ENCODE data around the gene OR2AE1.
"Not testable (repeated sequence)": the region's sequence is repeated elsewhere in the genome, so short reads cannot be mapped to it uniquely, and the experiment has no call there.

OR2AE1 gene

GRCh38 chr7:99897322-99898022 lies 20.6 kb upstream of the OR2AE1 start:
- Histone ChIP-seq H3K27me3 (ENCODE audit: low read depth, low read length) (no peaks in the 10 kb centered on the region), H3K9me3 (ENCODE audit: control insufficient read depth in 1 of 2, low read length in 2 of 2) (no peaks in the 10 kb centered on the region), H3K4me1 (ENCODE audit: control insufficient read depth in 1 of 2, insufficient read depth in 2 of 2, low read length in 2 of 2) (no peaks in the 10 kb centered on the region), H3K27ac (ENCODE audit: low read length) (no peak overlapping the region), H3K36me3 (ENCODE audit: control insufficient read depth in 1 of 2, insufficient read depth in 2 of 2, low read length in 2 of 2) (peaks cover 28 to 40% of the 10 kb centered on the region in 2 donors), H3K4me3 (ENCODE audit: low read depth in 1 of 2, low read length in 2 of 2) (no peak overlapping the region)

- no peak overlapping the region for H3K27ac ChIP-seq (ENCODE audit: low read length)
- no peaks in the 10 kb centered on the region for H3K4me1 ChIP-seq (ENCODE audit: control insufficient read depth in 1 of 2, insufficient read depth in 2 of 2, low read length in 2 of 2)
- peaks cover 28 to 38% of the 10 kb centered on the region in 2 donors for H3K36me3 ChIP-seq (ENCODE audit: control insufficient read depth in 1 of 2, insufficient read depth in 2 of 2, low read length in 2 of 2)
- no peaks in the 10 kb centered on the region for H3K9me3 ChIP-seq (ENCODE audit: control insufficient read depth in 1 of 2, low read length in 2 of 2)
- H3K4me3 ChIP-seq (ENCODE audit: low read depth in 1 of 2, low read length in 2 of 2), result no peak overlapping the region
- no peaks in the 10 kb centered on the region for H3K27me3 ChIP-seq (ENCODE audit: low read depth, low read length)
Measured at GRCh38 chr7:99894738-99895137, 17.9 kb upstream of the OR2AE1 start.

GRCh38 chr7:99893280-99893679 lies 16.4 kb upstream of the OR2AE1 start:
- Histone ChIP-seq H3K36me3 (ENCODE audit: control insufficient read depth in 1 of 2, insufficient read depth in 2 of 2, low read length in 2 of 2) (peaks cover 20 to 33% of the 10 kb centered on the region in 2 donors), H3K4me1 (ENCODE audit: control insufficient read depth in 1 of 2, insufficient read depth in 2 of 2, low read length in 2 of 2) (no peaks in the 10 kb centered on the region), H3K4me3 (ENCODE audit: low read depth in 1 of 2, low read length in 2 of 2) (no peak overlapping the region), H3K9me3 (ENCODE audit: control insufficient read depth in 1 of 2, low read length in 2 of 2) (no peaks in the 10 kb centered on the region), H3K27me3 (ENCODE audit: low read depth, low read length) (no peaks in the 10 kb centered on the region), H3K27ac (ENCODE audit: low read length) (no peak overlapping the region)

GRCh38 chr7:99890348-99890747 lies 13.5 kb upstream of the OR2AE1 start:
- not testable (repeated sequence) for H3K9me3 ChIP-seq (ENCODE audit: control insufficient read depth in 1 of 2, low read length in 2 of 2); H3K4me1 ChIP-seq (ENCODE audit: control insufficient read depth in 1 of 2, insufficient read depth in 2 of 2, low read length in 2 of 2); H3K4me3 ChIP-seq (ENCODE audit: low read depth in 1 of 2, low read length in 2 of 2); H3K27ac ChIP-seq (ENCODE audit: low read length); H3K27me3 ChIP-seq (ENCODE audit: low read depth, low read length)
- H3K36me3 ChIP-seq (ENCODE audit: control insufficient read depth in 1 of 2, insufficient read depth in 2 of 2, low read length in 2 of 2), result peaks cover 17 to 33% of the 10 kb centered on the region in 2 donors

- not testable (repeated sequence) for H3K9me3 ChIP-seq (ENCODE audit: control insufficient read depth in 1 of 2, low read length in 2 of 2); H3K4me3 ChIP-seq (ENCODE audit: low read depth in 1 of 2, low read length in 2 of 2); H3K27ac ChIP-seq (ENCODE audit: low read length); H3K4me1 ChIP-seq (ENCODE audit: control insufficient read depth in 1 of 2, insufficient read depth in 2 of 2, low read length in 2 of 2); H3K27me3 ChIP-seq (ENCODE audit: low read depth, low read length)
- peaks cover 17 to 33% of the 10 kb centered on the region in 2 donors for H3K36me3 ChIP-seq (ENCODE audit: control insufficient read depth in 1 of 2, insufficient read depth in 2 of 2, low read length in 2 of 2)
Measured at GRCh38 chr7:99888366-99888765, 11.5 kb upstream of the OR2AE1 start.

- H3K4me3 ChIP-seq (ENCODE audit: low read depth in 1 of 2, low read length in 2 of 2), result no peak overlapping the region
- H3K27ac ChIP-seq (ENCODE audit: low read length), result no peak overlapping the region
- H3K4me1 ChIP-seq (ENCODE audit: control insufficient read depth in 1 of 2, insufficient read depth in 2 of 2, low read length in 2 of 2), result no peaks in the 10 kb centered on the region
- H3K9me3 ChIP-seq (ENCODE audit: control insufficient read depth in 1 of 2, low read length in 2 of 2), result no peaks in the 10 kb centered on the region
- no peaks in the 10 kb centered on the region for H3K36me3 ChIP-seq (ENCODE audit: control insufficient read depth in 1 of 2, insufficient read depth in 2 of 2, low read length in 2 of 2)
- H3K27me3 ChIP-seq (ENCODE audit: low read depth, low read length), result no peaks in the 10 kb centered on the region
Measured at GRCh38 chr7:99881370-99881769, 4.5 kb upstream of the OR2AE1 start.

- H3K9me3 ChIP-seq (ENCODE audit: control insufficient read depth in 1 of 2, low read length in 2 of 2), result no peaks in the 10 kb centered on the region
- H3K4me3 ChIP-seq (ENCODE audit: low read depth in 1 of 2, low read length in 2 of 2), result no peak overlapping the region
- H3K27me3 ChIP-seq (ENCODE audit: low read depth, low read length), result no peaks in the 10 kb centered on the region
- no peaks in the 10 kb centered on the region for H3K4me1 ChIP-seq (ENCODE audit: control insufficient read depth in 1 of 2, insufficient read depth in 2 of 2, low read length in 2 of 2)
- no peaks in the 10 kb centered on the region for H3K36me3 ChIP-seq (ENCODE audit: control insufficient read depth in 1 of 2, insufficient read depth in 2 of 2, low read length in 2 of 2)
- no peak overlapping the region for H3K27ac ChIP-seq (ENCODE audit: low read length)
Measured at GRCh38 chr7:99876491-99876890, 342 bp downstream of the OR2AE1 start.

- H3K4me3 ChIP-seq (ENCODE audit: low read depth in 1 of 2, low read length in 2 of 2), result no peak overlapping the region
- no peaks in the 10 kb centered on the region for H3K4me1 ChIP-seq (ENCODE audit: control insufficient read depth in 1 of 2, insufficient read depth in 2 of 2, low read length in 2 of 2)
- no peak overlapping the region for H3K27ac ChIP-seq (ENCODE audit: low read length)
- no peaks in the 10 kb centered on the region for H3K27me3 ChIP-seq (ENCODE audit: low read depth, low read length)
- H3K9me3 ChIP-seq (ENCODE audit: control insufficient read depth in 1 of 2, low read length in 2 of 2), result no peaks in the 10 kb centered on the region
- no peaks in the 10 kb centered on the region for H3K36me3 ChIP-seq (ENCODE audit: control insufficient read depth in 1 of 2, insufficient read depth in 2 of 2, low read length in 2 of 2)
Measured at GRCh38 chr7:99868246-99868645, 8.6 kb downstream of the OR2AE1 start.

- H3K4me3 ChIP-seq (ENCODE audit: low read depth in 1 of 2, low read length in 2 of 2); H3K27ac ChIP-seq (ENCODE audit: low read length); H3K36me3 ChIP-seq (ENCODE audit: control insufficient read depth in 1 of 2, insufficient read depth in 2 of 2, low read length in 2 of 2); H3K4me1 ChIP-seq (ENCODE audit: control insufficient read depth in 1 of 2, insufficient read depth in 2 of 2, low read length in 2 of 2); H3K27me3 ChIP-seq (ENCODE audit: low read depth, low read length); H3K9me3 ChIP-seq (ENCODE audit: control insufficient read depth in 1 of 2, low read length in 2 of 2): not testable (repeated sequence)
Measured at GRCh38 chr7:99867477-99867876, 9.4 kb downstream of the OR2AE1 start.

GRCh38 chr7:99863847-99864440 lies 12.9 kb downstream of the OR2AE1 start:
- Histone ChIP-seq H3K27me3 (ENCODE audit: low read depth, low read length) (no peaks in the 10 kb centered on the region), H3K4me3 (ENCODE audit: low read depth in 1 of 2, low read length in 2 of 2) (no peak overlapping the region), H3K9me3 (ENCODE audit: control insufficient read depth in 1 of 2, low read length in 2 of 2) (no peaks in the 10 kb centered on the region), H3K27ac (ENCODE audit: low read length) (no peak overlapping the region), H3K36me3 (ENCODE audit: control insufficient read depth in 1 of 2, insufficient read depth in 2 of 2, low read length in 2 of 2) (no peaks in the 10 kb centered on the region), H3K4me1 (ENCODE audit: control insufficient read depth in 1 of 2, insufficient read depth in 2 of 2, low read length in 2 of 2) (no peaks in the 10 kb centered on the region)

GRCh38 chr7:99860281-99861127 lies 16.3 kb downstream of the OR2AE1 start:
- Histone ChIP-seq H3K36me3 (ENCODE audit: control insufficient read depth in 1 of 2, insufficient read depth in 2 of 2, low read length in 2 of 2) (no peaks in the 10 kb centered on the region), H3K4me3 (ENCODE audit: low read depth in 1 of 2, low read length in 2 of 2) (no peak overlapping the region), H3K4me1 (ENCODE audit: control insufficient read depth in 1 of 2, insufficient read depth in 2 of 2, low read length in 2 of 2) (no peaks in the 10 kb centered on the region), H3K27me3 (ENCODE audit: low read depth, low read length) (no peaks in the 10 kb centered on the region), H3K27ac (ENCODE audit: low read length) (no peak overlapping the region), H3K9me3 (ENCODE audit: control insufficient read depth in 1 of 2, low read length in 2 of 2) (no peaks in the 10 kb centered on the region)
